SIG-M5 treated with dmso at 0.1 percent for 504 hours (cell line): ENCODE results near the gene SIK3.

Experiments
- DNase-seq: peaks from one replicate; lab custom pipeline; 2025; ENCODE audit not compliant: unreplicated experiment; lab: John Stamatoyannopoulos, UW

Gene SIK3

GRCh38 chr11:116871248-116871647 is 227.0 kb downstream of the SIK3 start:
- DNase-seq: no peak

- no peak for DNase-seq
Observed at GRCh38 chr11:116870054-116870453, 228.2 kb downstream of the SIK3 start.

- DNase-seq: no peak
Observed at GRCh38 chr11:116869610-116870009, 228.6 kb downstream of the SIK3 start.

- no peak for DNase-seq
Observed at GRCh38 chr11:116868066-116868465, 230.2 kb downstream of the SIK3 start.

GRCh38 chr11:116867619-116868018 is 230.6 kb downstream of the SIK3 start:
- no peak for DNase-seq

GRCh38 chr11:116866804-116867455 is 231.3 kb downstream of the SIK3 start:
- no peak for DNase-seq

GRCh38 chr11:116865696-116866095 is 232.5 kb downstream of the SIK3 start:
- no peak for DNase-seq

- DNase-seq: no peak
Observed at GRCh38 chr11:116864531-116864930, 233.7 kb downstream of the SIK3 start.

GRCh38 chr11:116862951-116863350 is 235.3 kb downstream of the SIK3 start:
- DNase-seq: no peak

GRCh38 chr11:116862185-116862584 is 236.0 kb downstream of the SIK3 start:
- DNase-seq: no peak

- DNase-seq: no peak
Observed at GRCh38 chr11:116861539-116861938, 236.7 kb downstream of the SIK3 start.

GRCh38 chr11:116860303-116860702 is 237.9 kb downstream of the SIK3 start:
- DNase-seq: no peak

GRCh38 chr11:116859175-116859574 is 239.1 kb downstream of the SIK3 start:
- DNase-seq: no peak

- no peak for DNase-seq
Observed at GRCh38 chr11:116857936-116858335, 240.3 kb downstream of the SIK3 start.

GRCh38 chr11:116857316-116857715 is 240.9 kb downstream of the SIK3 start:
- no peak for DNase-seq

- DNase-seq: no peak
Observed at GRCh38 chr11:116856423-116856822, 241.8 kb downstream of the SIK3 start.

- no peak for DNase-seq
Observed at GRCh38 chr11:116855413-116855812, 242.8 kb downstream of the SIK3 start.

GRCh38 chr11:116853461-116854073 is 244.7 kb downstream of the SIK3 start:
- peak; percentile 86 for DNase-seq

- peak; percentile 2 for DNase-seq
Observed at GRCh38 chr11:116852261-116853031, 245.8 kb downstream of the SIK3 start.

GRCh38 chr11:116851626-116852025 is 246.6 kb downstream of the SIK3 start:
- DNase-seq: peak; percentile 38

- DNase-seq: no peak
Observed at GRCh38 chr11:116849486-116849885, 248.7 kb downstream of the SIK3 start.

- no peak for DNase-seq
Observed at GRCh38 chr11:116849060-116849459, 249.2 kb downstream of the SIK3 start.
